CD14-positive monocyte (primary cell): ENCODE data around the gene ANKIB1. TPM values are rescaled to one million over a fixed set of nuclear protein-coding genes. Genes with fewer than 3 reads are reported as not detected.
"Not testable (repeated sequence)": the region's sequence is repeated elsewhere in the genome, so short reads cannot be mapped to it uniquely, and the experiment has no call there.

Experiments
- DNase-seq, 3 donors: peaks; one replicate each; pipeline ENCODE4 v3.0.0-alpha.2; 2011 to 2022
- H2AFZ ChIP-seq: 2 replicates; pipeline ENCODE4 v1.6.0; 2012; ENCODE audit warnings: mild to moderate bottlenecking, low read depth, low read length, inconsistent platforms; ENCODE audit not compliant: insufficient read depth, poor library complexity, severe bottlenecking
- H3K27ac ChIP-seq, 2 donors: 1 replicate in 1 of 2; 2 replicates in 1 of 2; pipeline ENCODE4 v1.5.1; 2012 to 2013; ENCODE audit warnings: low read length in 2 of 2, control low read depth in 1 of 2, inconsistent platforms in 1 of 2, low read depth in 1 of 2, mild to moderate bottlenecking in 1 of 2
- H3K27me3 ChIP-seq, 2 donors: one replicate each; pipeline versions ENCODE4 v1.6.0 to v1.6.1; 2011 to 2013; ENCODE audit warnings: low read length in 2 of 2; ENCODE audit not compliant: control insufficient read depth in 2 of 2, insufficient read depth in 2 of 2
- H3K36me3 ChIP-seq, 2 donors: replicated peaks in 1 of 2; 1 replicate in 1 of 2; 2 replicates in 1 of 2; pipeline versions ENCODE4 v1.5.1 to v1.6.1; 2012 to 2013; ENCODE audit warnings: low read length in 2 of 2, control low read depth in 1 of 2, inconsistent platforms in 1 of 2, mild to moderate bottlenecking in 1 of 2; ENCODE audit not compliant: insufficient read depth in 2 of 2, control insufficient read depth in 1 of 2
- H3K4me1 ChIP-seq, 2 donors: 1 replicate in 1 of 2; 2 replicates in 1 of 2; pipeline versions ENCODE4 v1.5.1 to v1.6.1; 2012 to 2013; ENCODE audit warnings: low read length in 2 of 2, control low read depth in 1 of 2, inconsistent platforms in 1 of 2, mild to moderate bottlenecking in 1 of 2, moderate library complexity in 1 of 2; ENCODE audit not compliant: insufficient read depth in 2 of 2, control insufficient read depth in 1 of 2
- H3K4me2 ChIP-seq: replicated peaks from 2 replicates; pipeline ENCODE3; 2012; ENCODE audit warnings: low read length, moderate library complexity, mild to moderate bottlenecking; ENCODE audit not compliant: poor library complexity, severe bottlenecking; ENCODE audit errors: extremely low read depth
- H3K4me3 ChIP-seq, 3 experiments: fragments of 200-600 bp in 1 of 3; sonication (generic) in 1 of 3; replicated peaks in 1 of 3; 1 replicate in 2 of 3; 2 replicates in 1 of 3; pipeline ENCODE4 v1.5.1; 2011 to 2013; ENCODE audit warnings: low read length in 3 of 3, mild to moderate bottlenecking in 3 of 3, control low read depth in 2 of 3, low read depth in 2 of 3, inconsistent platforms in 1 of 3, moderate library complexity in 1 of 3
- H3K79me2 ChIP-seq: 2 replicates; pipeline ENCODE4 v1.6.0; 2012; ENCODE audit warnings: mild to moderate bottlenecking, control low read depth, inconsistent platforms, low read length, moderate library complexity; ENCODE audit not compliant: insufficient read depth
- H3K9ac ChIP-seq: 2 replicates; pipeline ENCODE4 v1.6.0; 2017; ENCODE audit warnings: low read length, mild to moderate bottlenecking; ENCODE audit not compliant: insufficient read depth, poor library complexity, severe bottlenecking
- H3K9me3 ChIP-seq, 2 donors: replicated peaks in 1 of 2; 1 replicate in 1 of 2; 2 replicates in 1 of 2; pipeline versions ENCODE4 v1.5.1 to v1.6.1; 2012 to 2013; ENCODE audit warnings: low read length in 2 of 2, control low read depth in 1 of 2; ENCODE audit not compliant: control insufficient read depth in 1 of 2, insufficient read depth in 1 of 2
- H4K20me1 ChIP-seq: 2 replicates; pipeline ENCODE4 v1.6.0; 2012; ENCODE audit warnings: mild to moderate bottlenecking, low read length, control low read depth, moderate library complexity; ENCODE audit not compliant: insufficient read depth
- H3K27ac Mint-ChIP-seq, 7 donors: one replicate each; pipeline ENCODE4 v1.8.0; 2020; ENCODE audit warnings: mild to moderate bottlenecking in 7 of 7, mixed read lengths in 7 of 7, moderate library complexity in 6 of 7, inconsistent platforms in 2 of 7
- H3K27me3 Mint-ChIP-seq, 3 donors: one replicate each; pipeline ENCODE4 v1.8.0; 2021 to 2022; ENCODE audit warnings: low read depth in 3 of 3, mild to moderate bottlenecking in 3 of 3, mixed read lengths in 3 of 3, moderate library complexity in 3 of 3, inconsistent platforms in 1 of 3
- H3K36me3 Mint-ChIP-seq, 2 donors: one replicate each; pipeline ENCODE4 v1.8.0; 2020; ENCODE audit warnings: mixed read lengths in 2 of 2, inconsistent platforms in 1 of 2, mild to moderate bottlenecking in 1 of 2
- H3K4me1 Mint-ChIP-seq: one replicate; pipeline ENCODE4 v1.8.0; 2020; ENCODE audit warnings: mild to moderate bottlenecking, mixed read lengths
- H3K4me3 Mint-ChIP-seq, 2 donors: one replicate each; pipeline ENCODE4 v1.8.0; 2020; ENCODE audit warnings: mild to moderate bottlenecking in 2 of 2, mixed read lengths in 2 of 2, moderate library complexity in 1 of 2
- H3K9me3 Mint-ChIP-seq, 7 donors: one replicate each; pipeline ENCODE4 v1.8.0; 2020 to 2022; ENCODE audit warnings: mixed read lengths in 7 of 7, mild to moderate bottlenecking in 6 of 7, moderate library complexity in 6 of 7, inconsistent platforms in 2 of 7
- WGBS: methylation state at CpG from one replicate; pipeline ENCODE4 v1.1.5; 2013; ENCODE audit warnings: missing lambda C conversion rate; ENCODE audit not compliant: insufficient coverage; 5-methylcytosine and 5-hydroxymethylcytosine counted together
- intact Hi-C, 2 donors: fragments of 100-400 bp; cut with micrococcal nuclease; formaldehyde crosslinking; loops; one replicate each; pipeline versions ENCODE4 v1.15.0 to v1.15.1; 2023
- polyA plus RNA-seq, 3 donors: library from polyadenylated mRNA; depleted of rRNA in 1 of 3; unstranded in 2 of 3; stranded (reverse) in 1 of 3; fragments of 300-500 nt in 2 of 3; fragments of >200 nt in 1 of 3; fragmentation: Illumina TruSeq in 2 of 3; gene quantifications; 1 replicate in 2 of 3; 2 replicates in 1 of 3; pipeline ENCODE4 v1.2.3, GENCODE V29; 2012 to 2021
- TF ChIP-seq, protein P1 (sequence below): fragments of 200-600 bp; IDR thresholded peaks from one replicate; pipeline ENCODE4 v1.8.0; 2022; ENCODE audit warnings: antibody characterized with exemption, mild to moderate bottlenecking

Gene ANKIB1
- polyA plus RNA-seq, 3 donors, result 4.8 to 16.8 (median 5.7) TPM

DNA sequence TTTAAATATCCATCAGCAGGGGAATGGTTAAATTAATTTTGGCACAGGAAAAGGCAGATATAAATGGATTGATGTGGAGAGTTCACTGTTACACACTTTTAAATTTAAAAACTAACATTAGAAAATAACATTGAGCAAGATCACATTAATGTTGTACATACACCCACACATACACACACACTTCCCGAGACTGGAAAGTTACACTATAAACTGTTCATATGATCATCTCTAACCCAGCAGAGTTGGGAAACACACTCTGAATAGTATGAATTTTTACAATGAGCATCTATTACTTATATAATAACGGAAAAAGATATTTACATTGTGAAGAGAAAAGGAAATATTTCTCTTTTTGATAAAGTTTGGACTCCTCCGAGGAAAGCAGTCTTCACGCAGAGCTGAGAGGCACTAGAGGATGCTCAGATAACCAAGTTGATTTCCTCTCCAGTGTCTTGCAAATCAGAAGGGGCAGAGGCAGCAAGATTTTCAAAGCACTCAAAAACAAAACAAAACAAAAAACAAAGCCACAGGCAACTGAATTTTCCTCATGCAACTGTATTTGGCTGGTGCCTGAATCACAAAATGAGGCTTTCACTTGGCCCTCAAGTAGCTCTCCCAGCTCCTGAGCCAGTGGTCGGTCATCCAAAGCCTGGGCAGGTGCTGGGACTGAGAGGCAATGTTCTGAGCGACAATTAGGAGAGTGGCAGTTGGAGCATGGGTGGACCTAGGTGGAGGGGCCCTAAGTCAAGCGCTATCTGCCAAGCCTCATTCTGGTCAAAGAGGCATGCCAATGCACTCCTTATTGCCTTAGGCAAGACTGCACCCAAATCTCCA, 191.1 kb downstream of the ANKIB1 start:
- DNase-seq, result no peak
- H3K4me3 Mint-ChIP-seq, result no peak overlapping the region
- H3K4me3 ChIP-seq, result no peak overlapping the region
- peaks cover 2 to 5% (median 5%) of the 10 kb centered on the region in 3 donors for H3K27me3 Mint-ChIP-seq
- H3K79me2 ChIP-seq, result no peaks in the 10 kb centered on the region
- no peaks in the 10 kb centered on the region for H3K4me1 Mint-ChIP-seq
- no peaks in the 10 kb centered on the region for H3K9me3 ChIP-seq
- intact Hi-C loops, result no loop called here
- no peak overlapping the region for H2AFZ ChIP-seq
- no peak overlapping the region for H3K27ac ChIP-seq
- no peak overlapping the region for H3K27ac Mint-ChIP-seq
- no peaks in the 10 kb centered on the region for H3K36me3 Mint-ChIP-seq
- no peak overlapping the region for H3K4me2 ChIP-seq
- no peak overlapping the region for H3K9ac ChIP-seq
- H4K20me1 ChIP-seq, result no peaks in the 10 kb centered on the region
- peaks cover 0 to 2% (median 0%) of the 10 kb centered on the region in 7 donors for H3K9me3 Mint-ChIP-seq
- WGBS, result 96% methylated on average over 4 of the region's 7 CpGs
- H3K27me3 ChIP-seq, result no peaks in the 10 kb centered on the region
- no peaks in the 10 kb centered on the region for H3K4me1 ChIP-seq
- no peaks in the 10 kb centered on the region for H3K36me3 ChIP-seq
- TF ChIP-seq, protein P1, sequence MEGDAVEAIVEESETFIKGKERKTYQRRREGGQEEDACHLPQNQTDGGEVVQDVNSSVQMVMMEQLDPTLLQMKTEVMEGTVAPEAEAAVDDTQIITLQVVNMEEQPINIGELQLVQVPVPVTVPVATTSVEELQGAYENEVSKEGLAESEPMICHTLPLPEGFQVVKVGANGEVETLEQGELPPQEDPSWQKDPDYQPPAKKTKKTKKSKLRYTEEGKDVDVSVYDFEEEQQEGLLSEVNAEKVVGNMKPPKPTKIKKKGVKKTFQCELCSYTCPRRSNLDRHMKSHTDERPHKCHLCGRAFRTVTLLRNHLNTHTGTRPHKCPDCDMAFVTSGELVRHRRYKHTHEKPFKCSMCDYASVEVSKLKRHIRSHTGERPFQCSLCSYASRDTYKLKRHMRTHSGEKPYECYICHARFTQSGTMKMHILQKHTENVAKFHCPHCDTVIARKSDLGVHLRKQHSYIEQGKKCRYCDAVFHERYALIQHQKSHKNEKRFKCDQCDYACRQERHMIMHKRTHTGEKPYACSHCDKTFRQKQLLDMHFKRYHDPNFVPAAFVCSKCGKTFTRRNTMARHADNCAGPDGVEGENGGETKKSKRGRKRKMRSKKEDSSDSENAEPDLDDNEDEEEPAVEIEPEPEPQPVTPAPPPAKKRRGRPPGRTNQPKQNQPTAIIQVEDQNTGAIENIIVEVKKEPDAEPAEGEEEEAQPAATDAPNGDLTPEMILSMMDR, result no peak

DNA sequence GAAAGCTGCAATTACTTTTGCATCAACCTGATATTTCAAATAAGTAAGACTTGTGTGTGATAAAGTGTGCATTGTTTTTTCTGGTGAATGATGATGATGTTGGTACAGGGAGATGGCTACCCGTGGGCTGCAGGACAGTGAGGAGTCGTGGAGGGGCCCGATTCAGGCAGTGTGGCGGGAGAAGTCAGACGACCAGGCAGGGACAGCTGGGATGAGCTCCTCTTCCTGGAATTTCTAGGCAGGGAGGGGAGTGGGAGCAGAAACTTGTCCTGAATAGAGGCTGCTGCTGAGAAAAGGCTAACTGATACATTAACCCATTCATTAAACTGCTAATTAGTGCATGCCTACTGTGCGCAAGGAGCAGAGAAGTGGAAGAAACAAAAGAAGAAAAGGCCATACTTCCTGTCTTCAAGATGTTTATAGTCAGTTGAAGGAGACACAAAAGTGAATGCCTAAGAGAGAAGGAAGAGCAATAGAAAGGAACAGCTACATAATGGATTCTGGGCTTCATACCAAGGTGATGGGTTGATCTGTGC, 192.2 kb downstream of the ANKIB1 start:
- H3K9ac ChIP-seq, result no peak overlapping the region
- no peak overlapping the region for H3K27ac ChIP-seq
- H3K9me3 ChIP-seq, result no peaks in the 10 kb centered on the region
- no peak for DNase-seq
- no peak overlapping the region for H2AFZ ChIP-seq
- no peaks in the 10 kb centered on the region for H3K4me1 ChIP-seq
- no peaks in the 10 kb centered on the region for H4K20me1 ChIP-seq
- no peak overlapping the region for H3K4me3 ChIP-seq
- intact Hi-C loops, result no loop called here
- Mint-ChIP-seq H3K4me3 (no peak overlapping the region), H3K27me3 (peaks cover 2 to 5% (median 5%) of the 10 kb centered on the region in 3 donors), H3K27ac (no peak overlapping the region), H3K36me3 (no peaks in the 10 kb centered on the region), H3K9me3 (peaks cover 4 to 8% (median 6%) of the 10 kb centered on the region in 7 donors), H3K4me1 (no peaks in the 10 kb centered on the region)
- WGBS, result 100% methylated on average over 3 of the region's 6 CpGs
- no peak overlapping the region for H3K4me2 ChIP-seq
- TF ChIP-seq, protein P1, result no peak
- H3K36me3 ChIP-seq, result no peaks in the 10 kb centered on the region
- no peaks in the 10 kb centered on the region for H3K27me3 ChIP-seq
- H3K79me2 ChIP-seq, result no peaks in the 10 kb centered on the region

DNA sequence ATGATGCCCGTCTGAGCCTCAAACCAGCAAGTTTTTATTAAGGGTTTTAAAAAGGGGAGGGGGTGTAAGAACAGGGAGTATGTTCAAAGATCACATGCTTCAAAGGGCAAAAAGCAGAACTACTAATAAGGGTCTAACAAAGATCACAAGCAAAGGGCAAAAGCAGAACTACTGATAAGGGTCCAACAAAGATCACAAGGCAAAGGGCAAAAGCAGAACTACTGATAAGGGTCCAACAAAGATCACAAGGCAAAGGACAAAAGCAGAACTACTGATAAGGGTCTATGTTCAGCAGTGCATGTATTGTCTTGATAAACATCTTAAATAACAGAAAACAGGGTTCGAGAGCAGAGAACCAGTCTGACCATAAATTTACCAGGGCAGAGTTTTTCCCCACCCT, 196.9 kb downstream of the ANKIB1 start:
- H3K4me3 Mint-ChIP-seq, H3K27me3 Mint-ChIP-seq: not testable (repeated sequence)

More for the DNA sequence above, 196.9 kb downstream of the ANKIB1 start:
- H3K36me3 Mint-ChIP-seq, H3K9ac ChIP-seq, H3K27ac ChIP-seq, H3K27ac Mint-ChIP-seq, H3K9me3 ChIP-seq, H2AFZ ChIP-seq, H3K36me3 ChIP-seq, H3K79me2 ChIP-seq, H4K20me1 ChIP-seq, H3K4me2 ChIP-seq, H3K9me3 Mint-ChIP-seq, DNase-seq, H3K4me3 ChIP-seq, H3K27me3 ChIP-seq, H3K4me1 ChIP-seq, H3K4me1 Mint-ChIP-seq: not testable (repeated sequence)
- WGBS, result 100% methylated on average over 1 of the region's 2 CpGs
- intact Hi-C loops, result loop anchor here in 1 of 2 donors (10.0 kb wide), 2 partner anchors 198 to 308 kb away; partner anchors contain the start of genes ANKIB1, CYP51A1 and KRIT1
